Vagina (tissue), 2 donors: ENCODE measurements around the gene PIGQ. TPM values are rescaled to one million over a fixed set of nuclear protein-coding genes. Genes with fewer than 3 reads are reported as not detected.
A peak's percentile ranks its signal among the peaks of the same experiment; 100 is the strongest.

ENCODE experiments used
- DNase-seq, 2 donors: peaks; one replicate each; pipeline ENCODE4 v3.0.0-alpha.2; 2017; ENCODE audit errors: extremely low spot score in 2 of 2
- H3K27ac ChIP-seq: fragments of 200-600 bp; sonication (generic); one replicate; pipeline ENCODE4 v1.5.1; 2019
- H3K27me3 ChIP-seq: fragments of 200-600 bp; sonication (generic); one replicate; pipeline ENCODE4 v1.5.1; 2019
- H3K36me3 ChIP-seq, 2 donors: fragments of 200-600 bp; sonication (generic); one replicate each; pipeline ENCODE4 v1.5.1; 2017 to 2019
- H3K4me1 ChIP-seq: fragments of 200-600 bp; sonication (generic); one replicate; pipeline ENCODE4 v1.5.1; 2019
- H3K4me3 ChIP-seq, 2 donors: fragments of 200-600 bp; sonication (generic); 1 replicate in 1 of 2; 2 replicates in 1 of 2; pipeline ENCODE4 v1.5.1; 2016 to 2019
- H3K9me3 ChIP-seq: fragments of 200-600 bp; sonication (generic); one replicate; pipeline ENCODE4 v1.5.1; 2019
- POLR2A ChIP-seq, 2 donors: fragments of 450-650 bp; IDR thresholded peaks; one replicate each; pipeline ENCODE4 v1.6.1; 2017; ENCODE audit warnings: antibody characterized with exemption in 2 of 2, mild to moderate bottlenecking in 2 of 2, moderate library complexity in 2 of 2
- POLR2AphosphoS5 ChIP-seq, 2 donors: sonication (generic); formaldehyde crosslinking; IDR thresholded peaks; one replicate each; pipeline ENCODE4 v1.9.0; 2017; ENCODE audit warnings: antibody characterized with exemption in 2 of 2, mild to moderate bottlenecking in 2 of 2, low read depth in 1 of 2; ENCODE audit not compliant: insufficient read depth in 1 of 2
- intact Hi-C: fragments of 100-400 bp; cut with DNase I; formaldehyde crosslinking; loops from one replicate; pipeline ENCODE4 v1.15.1; 2023
- total RNA-seq: library from RNA; depleted of rRNA; stranded (reverse); fragments of >200 nt; gene quantifications from one replicate; pipeline ENCODE4 v1.2.3, GENCODE V29; 2016
- TF ChIP-seq, protein P1 (sequence below), 3 experiments: fragments of 450-650 bp in 2 of 3; fragments of 200-600 bp in 1 of 3; sonication (generic) in 1 of 3; IDR thresholded peaks; one replicate each; pipeline ENCODE4 v1.5.1; 2017 to 2019; ENCODE audit warnings: antibody characterized with exemption in 3 of 3, mild to moderate bottlenecking in 2 of 3, moderate library complexity in 2 of 3

Gene PIGQ
- total RNA-seq, 1 donor from 2014 or later = 26.0 TPM

- Histone ChIP-seq H3K27ac (no peak overlapping the region), H3K4me1 (peaks cover 20% of the 10 kb centered on the region), H3K36me3 (peaks cover 0 to 5% of the 10 kb centered on the region in 2 donors), H3K4me3 (no peak overlapping the region), H3K27me3 (no peaks in the 10 kb centered on the region), H3K9me3 (no peaks in the 10 kb centered on the region)
- intact Hi-C loops = loop anchor here (2.0 kb wide), 1 partner anchor 514 kb away; the partner anchor contains the start of gene SSTR5
- no peak for TF ChIP-seq POLR2A (IDR thresholded peaks at IDR 0.05)
- TF ChIP-seq, protein P1, sequence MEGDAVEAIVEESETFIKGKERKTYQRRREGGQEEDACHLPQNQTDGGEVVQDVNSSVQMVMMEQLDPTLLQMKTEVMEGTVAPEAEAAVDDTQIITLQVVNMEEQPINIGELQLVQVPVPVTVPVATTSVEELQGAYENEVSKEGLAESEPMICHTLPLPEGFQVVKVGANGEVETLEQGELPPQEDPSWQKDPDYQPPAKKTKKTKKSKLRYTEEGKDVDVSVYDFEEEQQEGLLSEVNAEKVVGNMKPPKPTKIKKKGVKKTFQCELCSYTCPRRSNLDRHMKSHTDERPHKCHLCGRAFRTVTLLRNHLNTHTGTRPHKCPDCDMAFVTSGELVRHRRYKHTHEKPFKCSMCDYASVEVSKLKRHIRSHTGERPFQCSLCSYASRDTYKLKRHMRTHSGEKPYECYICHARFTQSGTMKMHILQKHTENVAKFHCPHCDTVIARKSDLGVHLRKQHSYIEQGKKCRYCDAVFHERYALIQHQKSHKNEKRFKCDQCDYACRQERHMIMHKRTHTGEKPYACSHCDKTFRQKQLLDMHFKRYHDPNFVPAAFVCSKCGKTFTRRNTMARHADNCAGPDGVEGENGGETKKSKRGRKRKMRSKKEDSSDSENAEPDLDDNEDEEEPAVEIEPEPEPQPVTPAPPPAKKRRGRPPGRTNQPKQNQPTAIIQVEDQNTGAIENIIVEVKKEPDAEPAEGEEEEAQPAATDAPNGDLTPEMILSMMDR (IDR thresholded peaks at IDR 0.05) = no peak
- TF ChIP-seq POLR2AphosphoS5 (IDR thresholded peaks at IDR 0.05; ENCODE audit: insufficient read depth in 1 of 2, low read depth in 1 of 2) = no peak
- no peak for DNase-seq
These were observed 11.3 kb upstream of the PIGQ start for GRCh38 chr16:558298-559020.

DNA sequence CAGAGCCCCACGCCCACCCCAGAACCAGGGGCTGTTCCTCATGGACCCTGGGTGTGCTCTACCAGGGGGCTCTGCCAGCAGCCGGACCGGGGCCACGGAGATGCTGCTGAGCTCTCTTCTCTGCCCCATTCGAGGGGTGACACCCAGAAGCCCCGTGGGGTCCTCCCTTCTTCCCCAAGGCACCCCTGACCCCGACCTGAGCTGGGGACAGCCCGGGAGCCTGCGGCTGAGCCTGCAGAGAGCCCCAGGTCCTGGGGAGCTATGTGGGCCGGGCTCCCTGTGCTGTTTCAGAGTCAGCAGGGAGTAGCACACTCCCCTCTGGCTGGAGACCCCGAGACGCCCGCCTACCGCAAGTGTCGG is 10.8 kb upstream of the PIGQ start:
- intact Hi-C loops = loop anchor here (2.0 kb wide), 1 partner anchor 514 kb away; the partner anchor contains the start of gene SSTR5
- Histone ChIP-seq H3K27ac (no peak overlapping the region), H3K4me1 (peaks cover 18% of the 10 kb centered on the region), H3K36me3 (no peaks in the 10 kb centered on the region), H3K27me3 (no peaks in the 10 kb centered on the region), H3K4me3 (no peak overlapping the region), H3K9me3 (no peaks in the 10 kb centered on the region)
- TF ChIP-seq, protein P1 (IDR thresholded peaks at IDR 0.05) = no peak
- TF ChIP-seq POLR2A (IDR thresholded peaks at IDR 0.05) (no peak), POLR2AphosphoS5 (IDR thresholded peaks at IDR 0.05; ENCODE audit: insufficient read depth in 1 of 2, low read depth in 1 of 2) (no peak)
- DNase-seq = no peak

DNA sequence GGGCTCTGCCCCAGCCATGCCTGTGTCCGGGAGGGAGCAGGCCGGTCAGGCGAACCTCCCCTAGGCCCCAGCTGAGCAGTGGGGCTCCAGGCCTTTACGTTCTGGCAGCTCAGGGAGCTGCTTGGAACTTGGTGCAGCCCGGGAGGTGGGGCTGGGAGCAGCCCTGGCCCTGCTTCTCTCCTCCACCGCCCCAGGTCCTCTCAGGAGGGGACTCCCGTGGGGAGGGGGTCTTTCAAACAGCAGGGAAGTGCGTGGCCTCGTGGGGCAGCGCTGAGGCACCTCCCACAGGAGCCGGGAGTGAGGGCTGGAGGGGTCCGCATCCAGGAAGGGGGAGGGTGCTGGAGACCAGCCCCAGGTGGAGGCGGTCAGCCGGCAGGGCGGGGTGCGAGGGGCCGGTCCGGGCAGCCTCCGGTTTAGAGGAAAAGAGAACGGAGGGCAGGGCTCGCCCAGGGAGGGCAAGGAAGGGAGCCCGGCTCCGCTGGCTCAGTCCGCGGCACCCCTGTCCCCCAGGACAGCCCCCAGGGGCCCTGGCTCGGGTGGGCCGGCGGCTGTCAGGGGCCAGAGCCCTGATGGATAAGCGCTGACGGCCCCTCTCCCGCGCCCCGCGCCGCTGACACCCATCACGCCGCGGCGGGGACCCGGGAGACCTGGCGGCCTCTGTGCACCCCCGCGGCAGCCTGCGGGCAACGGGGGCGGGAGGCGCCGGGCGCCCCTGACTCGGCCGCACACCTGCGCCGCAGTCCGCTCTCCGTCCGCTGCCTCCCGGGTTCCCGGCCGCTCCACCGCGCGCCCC is 10.2 kb upstream of the PIGQ start:
- peak overlapping the region in 1 of 2 donors; percentile 4 for H3K4me3 ChIP-seq
- TF ChIP-seq, protein P1 (IDR thresholded peaks at IDR 0.05) = no peak
- TF ChIP-seq POLR2AphosphoS5 (IDR thresholded peaks at IDR 0.05; ENCODE audit: insufficient read depth in 1 of 2, low read depth in 1 of 2) (no peak), POLR2A (IDR thresholded peaks at IDR 0.05) (no peak)
- intact Hi-C loops = loop anchor here (2.0 kb wide), 1 partner anchor 513 kb away; the partner anchor contains the start of gene SSTR5

GRCh38 chr16:560204-560700 is 9.5 kb upstream of the PIGQ start, which contains the start of gene PRR35:
Gene PRR35 (plus strand): TSS chr16:560394. CDS start chr16:563295, 2,901 bp downstream.
- intact Hi-C loops = no loop called here
- no peaks in the 10 kb centered on the region for H3K27me3 ChIP-seq
- H3K4me1 ChIP-seq = peaks cover 6% of the 10 kb centered on the region
- H3K27ac ChIP-seq = no peak within 1 kb of the TSS
- no peaks in the 10 kb centered on the region for H3K9me3 ChIP-seq
- peak within 1 kb of the TSS in 1 of 2 donors; percentile 38 for H3K4me3 ChIP-seq
- no peak for DNase-seq
- TF ChIP-seq POLR2A (IDR thresholded peaks at IDR 0.05) (no peak), POLR2AphosphoS5 (IDR thresholded peaks at IDR 0.05; ENCODE audit: insufficient read depth in 1 of 2, low read depth in 1 of 2) (no peak)
- TF ChIP-seq, protein P1 (IDR thresholded peaks at IDR 0.05) = no peak
- no peaks in the 10 kb centered on the region for H3K36me3 ChIP-seq

More for the DNA sequence above, 10.2 kb upstream of the PIGQ start:
- H3K36me3 ChIP-seq = no peaks in the 10 kb centered on the region
- no peak for DNase-seq
- no peaks in the 10 kb centered on the region for H3K9me3 ChIP-seq
- peaks cover 12% of the 10 kb centered on the region for H3K4me1 ChIP-seq
- H3K27me3 ChIP-seq = no peaks in the 10 kb centered on the region
- H3K27ac ChIP-seq = no peak overlapping the region
